GM12878 (cell line): ENCODE measurements around the gene COPE.

Experiments used
- BCLAF1 ChIP-seq: fragments of 450-650 bp; IDR thresholded peaks from 2 replicates; pipeline ENCODE4 v1.6.1; 2017; ENCODE audit warnings: antibody characterized with exemption, mild to moderate bottlenecking, moderate library complexity
- CBFB ChIP-seq: IDR thresholded peaks from 2 replicates; pipeline ENCODE4 v1.6.1; 2016; ENCODE audit warnings: antibody characterized with exemption, low read depth
- DPF2 ChIP-seq: fragments of 450-650 bp; IDR thresholded peaks from 2 replicates; pipeline ENCODE4 v1.6.1; 2017; ENCODE audit warnings: mild to moderate bottlenecking
- JUND ChIP-seq: IDR thresholded peaks from 2 replicates; pipeline ENCODE4 v1.6.1; 2012; ENCODE audit warnings: low read depth, mild to moderate bottlenecking, low read length, improper control_type of control experiment, moderate library complexity
- POLR2A ChIP-seq: IDR thresholded peaks from 2 replicates; pipeline ENCODE4 v1.6.1; 2011; ENCODE audit warnings: low read depth, mild to moderate bottlenecking, low read length
- RBBP5 ChIP-seq: fragments of 200-600 bp; sonication (generic); conservative IDR thresholded peaks from 2 replicates; pipeline ENCODE4 v1.6.1; 2016
- USF1 ChIP-seq: IDR thresholded peaks from 2 replicates; pipeline ENCODE4 v1.6.1; 2011; ENCODE audit warnings: borderline replicate concordance, low read depth, mild to moderate bottlenecking, moderate library complexity, mixed read lengths, low read length; ENCODE audit not compliant: insufficient read depth; ENCODE audit errors: extremely low read length
- ZBTB40 ChIP-seq: fragments of 450-650 bp; IDR thresholded peaks from 2 replicates; pipeline ENCODE4 v1.6.1; 2016; ENCODE audit warnings: mild to moderate bottlenecking, moderate library complexity, borderline replicate concordance
- ZZZ3 ChIP-seq: IDR thresholded peaks from 2 replicates; pipeline ENCODE4 v1.6.1; 2011; ENCODE audit warnings: low read depth; ENCODE audit not compliant: control insufficient read depth, insufficient read length
- TF ChIP-seq, protein P1 (sequence below), 3 experiments: IDR thresholded peaks in 2 of 3; conservative IDR thresholded peaks in 1 of 3; 2 replicates each; pipeline ENCODE4 v1.5.1; 2011; ENCODE audit warnings: low read depth in 3 of 3, low read length in 3 of 3, mild to moderate bottlenecking in 3 of 3, control low read depth in 2 of 3, moderate library complexity in 2 of 3, inconsistent platforms in 1 of 3, mixed read lengths in 1 of 3; ENCODE audit not compliant: control insufficient read depth in 2 of 3, insufficient read depth in 1 of 3; ENCODE audit errors: extremely low read depth in 1 of 3
- TF ChIP-seq, protein P2 (sequence below): IDR thresholded peaks from 2 replicates; pipeline ENCODE4 v1.6.1; 2012; ENCODE audit warnings: low read length, inconsistent platforms

DNA sequence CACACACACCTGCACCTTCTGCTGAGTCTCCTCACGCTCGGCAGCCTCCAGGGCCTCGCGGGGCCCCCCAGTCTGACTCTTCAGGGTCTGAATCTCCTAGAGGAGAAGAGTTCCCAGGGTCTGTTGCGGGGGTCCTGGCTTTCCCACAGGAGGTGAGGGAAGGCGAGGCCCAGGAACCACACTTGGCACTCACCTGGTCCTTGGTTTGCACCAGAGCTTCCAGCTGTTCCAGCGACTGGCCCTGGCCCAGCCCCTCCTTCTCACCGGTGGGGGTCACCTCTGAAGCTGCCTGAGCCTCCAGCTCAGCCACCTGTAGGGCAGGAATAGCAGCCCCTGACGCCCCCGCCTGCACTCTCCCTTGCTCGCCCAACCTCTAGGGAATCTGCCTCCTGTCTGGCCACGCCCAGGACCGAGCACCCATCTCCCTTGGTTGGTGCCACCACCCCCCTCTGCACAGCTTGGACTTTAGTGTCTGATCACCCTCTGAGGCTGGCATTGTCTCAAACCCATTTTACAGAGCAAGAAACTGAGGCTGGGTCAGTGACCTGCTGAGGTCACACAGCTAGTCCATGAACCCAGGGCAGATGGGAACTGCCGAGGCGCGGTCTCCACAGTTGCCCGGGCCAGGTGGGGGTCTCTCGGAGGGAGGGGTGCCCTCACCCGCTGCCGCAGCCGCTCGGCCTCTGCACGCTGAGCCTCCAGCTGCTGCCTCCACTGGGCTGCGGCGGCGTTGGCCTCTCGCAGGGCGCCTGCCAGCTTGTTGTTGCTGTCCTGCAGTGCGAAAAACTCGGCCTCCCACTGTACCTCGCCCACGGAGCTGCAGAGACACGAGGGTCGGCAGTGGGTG, 12.4 kb upstream of the COPE start:
- TF ChIP-seq, protein P1, sequence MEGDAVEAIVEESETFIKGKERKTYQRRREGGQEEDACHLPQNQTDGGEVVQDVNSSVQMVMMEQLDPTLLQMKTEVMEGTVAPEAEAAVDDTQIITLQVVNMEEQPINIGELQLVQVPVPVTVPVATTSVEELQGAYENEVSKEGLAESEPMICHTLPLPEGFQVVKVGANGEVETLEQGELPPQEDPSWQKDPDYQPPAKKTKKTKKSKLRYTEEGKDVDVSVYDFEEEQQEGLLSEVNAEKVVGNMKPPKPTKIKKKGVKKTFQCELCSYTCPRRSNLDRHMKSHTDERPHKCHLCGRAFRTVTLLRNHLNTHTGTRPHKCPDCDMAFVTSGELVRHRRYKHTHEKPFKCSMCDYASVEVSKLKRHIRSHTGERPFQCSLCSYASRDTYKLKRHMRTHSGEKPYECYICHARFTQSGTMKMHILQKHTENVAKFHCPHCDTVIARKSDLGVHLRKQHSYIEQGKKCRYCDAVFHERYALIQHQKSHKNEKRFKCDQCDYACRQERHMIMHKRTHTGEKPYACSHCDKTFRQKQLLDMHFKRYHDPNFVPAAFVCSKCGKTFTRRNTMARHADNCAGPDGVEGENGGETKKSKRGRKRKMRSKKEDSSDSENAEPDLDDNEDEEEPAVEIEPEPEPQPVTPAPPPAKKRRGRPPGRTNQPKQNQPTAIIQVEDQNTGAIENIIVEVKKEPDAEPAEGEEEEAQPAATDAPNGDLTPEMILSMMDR (IDR thresholded peaks at IDR 0.05 in 2 of 3, conservative IDR thresholded peaks at IDR 0.05 in 1 of 3; ENCODE audit: control insufficient read depth in 2 of 3, extremely low read depth in 1 of 3, insufficient read depth in 1 of 3, low read depth in 3 of 3, low read length in 3 of 3): no peak
- TF ChIP-seq DPF2: no peak
- TF ChIP-seq USF1: no peak
- no peak; the same call in 1 of the 2 replicates for TF ChIP-seq POLR2A
- no peak for TF ChIP-seq CBFB
- no peak for TF ChIP-seq JUND
- TF ChIP-seq, protein P2, sequence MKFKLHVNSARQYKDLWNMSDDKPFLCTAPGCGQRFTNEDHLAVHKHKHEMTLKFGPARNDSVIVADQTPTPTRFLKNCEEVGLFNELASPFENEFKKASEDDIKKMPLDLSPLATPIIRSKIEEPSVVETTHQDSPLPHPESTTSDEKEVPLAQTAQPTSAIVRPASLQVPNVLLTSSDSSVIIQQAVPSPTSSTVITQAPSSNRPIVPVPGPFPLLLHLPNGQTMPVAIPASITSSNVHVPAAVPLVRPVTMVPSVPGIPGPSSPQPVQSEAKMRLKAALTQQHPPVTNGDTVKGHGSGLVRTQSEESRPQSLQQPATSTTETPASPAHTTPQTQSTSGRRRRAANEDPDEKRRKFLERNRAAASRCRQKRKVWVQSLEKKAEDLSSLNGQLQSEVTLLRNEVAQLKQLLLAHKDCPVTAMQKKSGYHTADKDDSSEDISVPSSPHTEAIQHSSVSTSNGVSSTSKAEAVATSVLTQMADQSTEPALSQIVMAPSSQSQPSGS: no peak
- no peak for TF ChIP-seq ZZZ3
- no peak for TF ChIP-seq BCLAF1
- TF ChIP-seq ZBTB40: no peak
- TF ChIP-seq RBBP5: no peak
